NCI-H2029 (cell line): ENCODE results near the gene NRG3.

Source experiments
- DNase-seq: peaks from one replicate; lab custom pipeline; 2025; lab: John Stamatoyannopoulos, UW

The NRG3 gene

DNA sequence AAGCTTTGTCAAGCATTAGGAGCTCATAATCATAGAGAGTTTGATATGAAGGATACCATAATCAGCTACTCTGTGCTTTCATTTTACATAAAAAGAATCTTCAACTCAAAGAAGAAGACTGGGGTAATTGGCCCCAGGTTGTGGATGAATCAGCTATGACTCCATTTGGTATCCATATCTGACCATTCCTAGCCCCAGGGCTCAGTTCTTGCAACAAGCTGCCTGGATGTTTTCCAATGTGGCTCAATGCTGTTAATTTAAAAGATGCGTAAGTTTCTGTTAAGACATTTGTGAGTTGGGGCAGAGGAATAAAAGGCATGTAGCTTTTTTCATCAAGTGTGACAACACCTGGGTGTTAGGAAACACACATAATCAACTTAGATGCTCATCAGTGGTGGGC lies 951.1 kb downstream of the NRG3 start:
- DNase-seq = no peak

DNA sequence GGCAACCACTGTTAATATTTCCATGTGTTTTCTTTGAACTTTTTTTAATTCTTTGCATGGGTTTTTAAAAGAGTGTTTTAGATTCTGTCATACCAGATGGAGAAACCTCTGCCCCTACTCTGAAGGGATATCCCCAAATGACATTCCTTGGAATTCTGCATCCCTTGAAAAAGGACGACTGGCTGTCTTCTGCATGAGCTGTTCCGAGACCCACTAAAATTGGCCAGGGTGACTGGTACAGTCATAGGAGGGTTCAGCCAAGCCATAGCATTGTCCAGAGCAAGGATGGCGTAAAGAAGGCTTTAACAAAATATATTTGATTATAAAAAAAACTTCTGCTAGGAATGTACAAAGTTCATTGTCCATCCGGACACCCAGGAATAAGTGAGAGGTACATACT lies 952.9 kb downstream of the NRG3 start:
- DNase-seq = no peak

DNA sequence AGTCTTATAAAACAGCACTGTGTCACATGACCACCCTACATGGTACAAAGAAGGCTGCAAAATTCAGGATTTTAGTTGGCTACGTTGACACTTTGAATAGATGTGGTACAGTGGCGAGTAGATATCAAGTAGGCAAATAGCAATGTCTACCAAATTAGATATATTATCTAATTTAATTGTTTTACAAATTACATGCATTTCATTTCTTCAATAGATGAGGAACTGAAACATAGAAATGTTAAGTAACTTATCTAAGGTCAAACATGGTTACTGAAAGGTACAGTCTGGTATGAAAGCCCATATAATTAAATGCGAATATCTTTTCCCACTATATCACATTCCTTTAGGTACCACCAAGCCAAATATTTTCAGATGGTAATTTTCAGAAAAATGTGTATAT lies 972.2 kb downstream of the NRG3 start:
- DNase-seq = no peak

DNA sequence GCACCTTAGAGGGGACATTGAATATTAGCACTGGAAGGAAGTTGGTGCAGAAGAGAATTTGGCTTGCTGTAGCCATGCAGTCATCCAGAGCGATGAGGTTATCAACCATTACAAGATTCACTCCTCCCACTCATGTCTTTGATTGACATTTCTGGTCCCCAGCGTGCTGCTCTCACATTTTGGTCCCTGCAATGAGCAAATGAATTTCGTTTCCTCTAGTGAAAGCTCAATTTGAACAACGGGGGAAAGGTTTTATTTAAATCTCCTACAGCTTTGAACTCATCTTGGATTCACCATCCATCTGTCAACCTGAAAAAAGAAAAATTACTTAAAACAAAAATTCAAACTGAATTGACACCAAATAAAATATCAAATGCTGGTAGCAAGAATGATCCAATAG lies 975.2 kb downstream of the NRG3 start:
- no peak for DNase-seq

DNA sequence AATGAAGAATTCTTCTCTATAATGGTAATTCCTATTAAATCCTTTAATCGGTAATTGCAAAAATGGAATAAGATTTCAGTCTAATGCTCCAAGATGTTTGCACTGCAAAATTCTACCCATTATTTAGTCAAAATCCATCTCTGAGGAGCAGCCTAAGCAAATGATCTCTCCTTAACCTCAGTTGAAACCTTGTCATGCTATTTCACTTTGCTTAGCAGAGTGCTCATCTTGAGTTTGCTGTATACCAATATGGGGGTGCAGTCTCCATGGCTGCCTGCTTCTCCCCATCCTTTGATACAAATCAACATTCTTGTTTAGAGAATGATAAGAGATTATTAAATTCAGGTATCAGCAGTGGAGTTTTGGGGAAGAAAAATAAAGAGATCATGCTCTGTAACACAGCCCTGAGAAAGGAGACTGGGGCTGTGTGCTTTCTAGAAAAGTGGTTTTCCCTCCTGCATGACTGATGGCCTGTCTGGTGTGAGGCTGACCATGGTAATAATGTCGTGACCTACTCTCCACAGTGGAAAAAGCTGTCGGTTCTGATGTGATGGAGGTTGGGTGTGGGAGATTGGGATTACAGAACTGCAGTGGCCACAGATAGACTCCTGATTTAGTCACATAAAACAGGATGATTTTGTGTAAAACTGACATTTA lies 982.1 kb downstream of the NRG3 start:
- DNase-seq = no peak

DNA sequence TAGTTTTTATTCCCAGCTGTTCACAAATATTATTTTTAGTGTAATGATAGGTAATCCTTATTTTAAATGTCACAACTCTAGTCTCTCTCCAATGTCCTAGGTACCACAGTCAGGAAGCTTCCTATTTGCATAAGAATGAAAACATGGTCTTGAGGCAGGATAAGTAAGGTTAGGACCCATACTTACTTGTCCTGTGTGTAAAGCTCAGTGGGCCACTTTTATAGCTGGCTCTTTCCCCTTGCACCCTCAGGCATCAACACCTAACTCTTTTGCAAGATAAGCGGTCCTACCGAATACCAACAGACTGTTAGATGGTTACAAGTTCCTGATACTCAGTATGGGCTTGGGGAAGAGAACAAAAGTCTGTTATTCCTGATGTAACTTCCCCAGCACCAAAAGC lies 986.9 kb downstream of the NRG3 start:
- DNase-seq = no peak

DNA sequence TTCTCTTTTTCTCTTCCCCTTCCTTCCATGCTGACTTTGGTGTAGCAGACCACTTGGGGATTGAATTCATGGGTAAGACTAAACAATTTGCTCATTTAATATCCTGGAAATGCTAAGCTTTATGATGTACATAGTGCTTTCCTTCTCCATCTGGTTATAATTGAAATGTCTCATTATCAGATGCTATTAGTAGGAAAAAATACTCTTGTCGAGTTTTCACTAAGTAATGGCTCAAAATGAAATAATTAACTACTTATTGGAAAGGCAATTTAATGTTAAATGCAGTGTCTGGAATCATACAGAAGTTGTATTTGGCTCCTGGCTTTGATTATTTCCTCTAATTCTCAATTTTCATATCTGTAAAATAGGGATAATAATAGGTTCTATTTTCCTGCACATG lies 990.4 kb downstream of the NRG3 start:
- DNase-seq = no peak

DNA sequence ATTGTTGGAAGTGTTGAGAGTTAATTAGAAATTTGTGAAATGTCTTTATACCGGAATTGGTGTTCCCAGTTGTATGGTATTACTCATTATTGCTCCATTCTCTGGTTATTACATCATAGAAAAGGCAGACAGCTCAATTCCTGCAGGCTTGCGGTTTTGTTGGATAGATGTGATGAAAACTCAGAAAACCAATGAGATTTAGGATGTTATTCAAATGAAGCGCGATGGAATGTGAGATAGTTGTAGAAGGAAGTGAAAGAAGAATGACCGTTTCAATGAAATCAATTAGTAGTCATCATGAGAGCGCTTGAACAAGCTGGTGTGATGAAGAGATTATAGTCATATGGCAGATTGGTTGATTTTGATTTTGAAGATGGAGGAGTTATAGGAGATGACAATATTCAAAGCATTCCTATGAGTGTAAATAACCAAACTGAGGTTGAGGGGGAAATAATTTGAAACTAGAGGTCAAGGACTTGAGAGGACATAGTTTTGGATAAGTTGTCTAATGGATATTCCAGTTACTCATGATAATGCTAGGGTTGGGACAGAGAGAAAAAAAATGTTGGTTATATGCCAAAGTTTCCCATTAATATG lies 991.5 kb downstream of the NRG3 start:
- no peak for DNase-seq

DNA sequence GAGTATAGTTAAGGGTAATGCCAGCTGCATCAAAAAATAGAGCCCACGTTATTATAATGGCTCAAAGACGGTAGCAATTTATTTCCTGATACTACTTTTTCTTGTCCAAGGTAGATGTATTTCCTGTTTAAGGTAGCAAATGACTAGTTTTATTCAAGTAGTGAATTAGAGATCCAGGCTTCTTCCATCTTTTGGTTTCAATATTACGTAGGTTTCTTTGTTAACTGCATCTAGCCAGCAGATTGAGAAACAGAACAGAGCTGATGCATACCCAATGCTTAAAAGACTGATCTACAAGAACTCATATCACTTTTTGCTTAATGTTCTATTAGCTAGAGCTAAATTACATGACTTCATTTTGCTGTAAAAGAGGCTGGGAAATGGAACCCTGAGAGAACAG lies 992.1 kb downstream of the NRG3 start:
- DNase-seq = no peak

DNA sequence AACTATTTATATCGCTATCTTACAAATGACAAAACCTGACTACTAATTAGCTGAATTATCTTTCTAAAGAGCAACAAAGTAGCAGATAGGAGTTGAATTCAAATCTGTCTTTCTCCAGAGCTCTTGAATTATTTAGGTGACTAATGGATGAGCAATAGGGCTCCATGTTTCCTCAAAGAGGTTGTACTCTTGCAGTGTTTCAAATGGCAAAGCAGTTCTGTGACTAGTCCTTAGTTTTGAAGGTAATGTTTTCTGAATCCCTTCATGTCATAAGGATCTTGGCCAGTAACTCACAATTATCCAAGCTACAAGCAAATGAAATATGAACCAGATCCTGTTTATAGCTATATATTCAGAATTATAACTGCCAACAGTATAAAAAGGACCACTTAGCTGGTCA lies 999.7 kb downstream of the NRG3 start:
- no peak for DNase-seq

DNA sequence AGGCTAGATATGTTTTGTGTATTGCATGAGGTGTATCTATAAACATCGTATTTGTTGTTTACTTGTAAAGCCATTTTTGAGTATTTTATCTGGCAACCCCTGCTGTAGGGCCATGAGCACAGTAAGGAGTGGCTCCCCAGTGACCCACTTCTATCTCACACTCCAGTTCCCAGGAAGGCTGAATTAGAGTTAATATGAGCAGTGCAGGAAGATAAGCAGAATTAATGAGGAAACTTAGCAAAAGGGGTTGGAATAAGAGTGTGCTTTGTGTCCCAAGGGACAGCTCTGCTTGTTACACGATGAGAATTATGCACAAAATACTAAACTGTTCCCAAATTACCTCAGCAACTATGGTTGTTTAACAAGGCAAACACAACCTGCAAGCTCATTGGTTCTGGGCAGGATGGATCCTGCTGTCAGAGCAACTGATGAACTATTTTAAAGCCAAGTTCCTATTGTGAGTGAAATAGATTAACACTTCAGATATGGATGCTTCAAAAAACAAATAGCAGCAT lies 1005.8 kb downstream of the NRG3 start:
- DNase-seq = no peak

DNA sequence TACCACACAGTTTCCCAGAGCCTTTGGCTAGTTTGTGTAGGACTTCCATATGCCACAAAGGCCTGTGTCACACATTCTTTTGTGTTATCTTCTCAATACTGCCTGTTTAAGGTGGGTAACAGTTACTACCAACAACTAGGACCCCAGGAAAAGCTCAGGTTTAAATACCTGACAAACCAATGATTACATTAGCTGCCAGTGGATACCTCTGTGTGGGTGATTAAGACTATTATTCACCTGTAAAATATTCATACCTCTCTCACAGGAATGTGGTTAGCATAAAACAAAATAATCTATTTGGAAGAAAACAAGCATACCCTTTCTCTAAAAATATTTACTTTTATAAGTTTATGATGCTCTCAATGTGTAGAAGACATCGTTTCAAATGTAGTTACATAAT lies 1007.7 kb downstream of the NRG3 start:
- DNase-seq = no peak

DNA sequence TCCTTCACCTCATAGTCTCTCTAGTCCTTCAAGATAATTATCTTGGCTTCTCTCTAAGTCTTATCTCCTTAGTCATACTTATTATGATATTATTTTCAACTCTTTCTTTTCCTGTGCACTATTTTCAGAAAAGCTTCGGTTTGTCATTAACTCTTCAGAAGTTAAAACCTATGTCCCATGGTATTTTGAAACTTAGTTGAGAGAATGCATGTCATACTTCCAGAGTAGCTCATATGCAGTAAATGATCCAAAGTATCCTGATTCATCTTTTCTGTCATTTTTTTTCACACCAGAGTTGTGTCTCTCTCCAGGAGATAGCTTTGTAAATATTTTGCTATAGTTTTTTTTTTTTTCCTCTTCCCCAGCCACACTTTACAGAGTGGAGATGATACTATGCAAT lies 1008.6 kb downstream of the NRG3 start:
- DNase-seq = no peak

DNA sequence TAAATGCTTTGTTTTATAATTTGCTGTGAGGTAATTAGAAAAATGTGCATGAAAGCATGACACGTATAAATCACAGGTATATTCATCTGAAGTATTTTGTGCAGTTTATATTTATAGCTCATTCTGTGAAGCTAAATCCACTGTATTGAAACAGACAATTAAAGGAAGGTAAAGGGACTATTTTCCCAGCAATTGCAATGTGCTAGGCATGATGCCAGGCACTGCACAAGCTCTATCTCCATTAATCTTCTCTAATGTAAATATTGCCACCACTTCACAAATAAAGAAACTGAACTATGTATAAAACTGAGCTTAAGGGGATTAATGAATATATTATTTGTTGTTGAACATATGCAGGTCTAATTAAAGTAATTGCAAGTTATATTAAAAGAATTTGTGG lies 1012.5 kb downstream of the NRG3 start:
- peak; percentile 11 for DNase-seq

DNA sequence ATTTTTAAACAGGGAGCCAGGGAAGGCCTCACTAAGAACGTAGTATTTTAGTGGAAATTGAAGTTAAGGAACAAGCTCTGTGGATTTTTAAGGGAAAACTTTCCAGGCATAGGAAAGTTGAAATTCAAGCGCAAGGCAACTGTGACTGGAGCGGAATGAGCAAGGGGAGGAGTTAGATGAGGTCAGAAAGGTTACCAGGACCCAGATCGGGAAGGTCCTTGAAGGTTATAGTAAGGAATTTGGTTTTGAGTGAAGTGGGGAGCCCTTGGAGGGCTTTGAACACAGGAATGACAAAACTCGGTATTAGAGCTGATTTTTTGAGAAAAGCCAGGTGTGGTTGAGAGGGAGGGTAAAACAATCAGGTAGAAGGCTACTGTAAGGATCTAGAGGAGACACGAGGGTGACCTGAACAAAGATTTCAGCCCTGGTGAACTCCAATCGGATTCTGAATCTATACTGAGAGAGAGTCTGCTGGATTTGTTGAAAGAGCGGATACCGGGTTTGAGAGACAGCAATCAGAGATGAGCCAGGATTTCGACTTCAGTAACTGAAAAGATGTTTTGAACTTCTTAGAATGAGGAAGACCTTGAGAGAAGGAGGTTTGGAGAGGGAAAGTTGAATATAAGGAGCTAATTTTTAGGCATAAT lies 1013.9 kb downstream of the NRG3 start:
- no peak for DNase-seq

DNA sequence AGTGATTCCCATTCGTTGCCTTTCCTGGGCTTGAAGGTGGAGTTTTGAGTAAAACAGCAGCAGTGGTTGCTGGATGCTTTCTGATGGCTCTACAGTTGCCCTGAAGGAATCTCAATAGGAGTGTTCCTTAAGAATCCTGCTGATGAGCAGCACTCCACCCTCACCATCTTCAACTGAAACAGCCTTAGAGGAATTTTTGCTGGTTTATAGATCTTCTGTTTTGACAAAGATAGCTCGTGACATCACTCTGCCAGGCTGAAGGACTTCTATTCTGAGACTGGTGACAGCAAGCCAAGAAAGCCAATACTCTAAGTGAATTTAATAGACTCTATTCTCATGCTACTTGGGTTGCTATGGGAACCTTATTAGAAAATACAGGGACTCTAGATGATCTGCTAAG lies 1014.7 kb downstream of the NRG3 start:
- no peak for DNase-seq

DNA sequence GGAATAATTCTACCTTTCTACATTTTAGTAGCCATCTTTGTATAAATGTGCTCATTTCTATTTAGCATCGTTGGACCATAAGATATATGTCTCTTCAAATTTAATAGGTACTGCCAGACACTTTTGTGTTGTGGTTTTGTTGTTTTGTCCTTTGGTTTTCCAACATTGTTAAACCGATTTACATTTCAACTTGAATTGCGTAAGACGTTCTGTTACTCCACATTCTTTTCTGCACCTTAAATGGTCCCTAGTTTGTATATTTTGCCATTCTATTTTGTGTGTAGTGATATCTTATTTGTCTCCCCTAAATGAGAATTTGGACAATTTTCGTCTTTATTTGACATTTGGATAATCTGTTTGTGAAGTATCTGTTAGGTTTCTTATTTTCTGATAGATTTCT lies 1015.6 kb downstream of the NRG3 start:
- DNase-seq = no peak

DNA sequence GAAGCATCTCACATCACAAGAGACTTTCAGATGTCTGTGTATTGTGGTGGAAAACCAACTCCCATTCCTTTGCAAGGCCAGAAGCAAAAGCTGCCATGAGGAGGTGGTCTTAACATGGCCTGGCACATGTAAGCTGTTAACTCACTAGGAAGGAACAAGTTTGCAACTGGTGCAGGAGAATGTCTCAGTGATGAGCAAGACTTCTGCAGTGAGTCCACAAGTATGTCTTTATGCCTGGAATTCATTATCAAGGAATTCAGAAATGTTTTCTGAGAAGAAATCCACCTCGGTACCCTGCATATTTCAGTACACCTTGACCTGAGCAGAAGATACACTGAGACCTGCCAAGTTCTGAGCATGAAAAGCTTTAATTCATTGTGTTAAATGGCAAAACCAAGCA lies 1033.1 kb downstream of the NRG3 start:
- DNase-seq = no peak

DNA sequence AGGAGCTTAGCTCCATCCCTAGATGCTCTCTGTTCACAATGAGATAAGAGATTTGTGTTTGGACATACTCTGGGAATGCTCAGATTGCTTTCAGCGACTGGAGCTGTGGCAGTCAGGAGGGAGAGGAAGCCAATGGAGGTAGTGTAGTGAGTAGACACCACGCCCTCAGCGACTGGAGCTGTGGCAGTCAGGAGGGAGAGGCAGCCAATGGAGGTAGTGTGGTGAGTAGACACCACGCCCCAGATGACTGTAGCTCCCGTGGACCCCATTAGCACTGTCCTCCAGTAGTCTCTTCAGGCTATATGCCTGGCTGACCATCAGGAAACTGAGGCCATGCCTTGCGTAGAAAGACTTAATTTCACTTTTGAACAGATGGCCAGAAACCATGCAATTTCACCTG lies 1033.8 kb downstream of the NRG3 start:
- no peak for DNase-seq

DNA sequence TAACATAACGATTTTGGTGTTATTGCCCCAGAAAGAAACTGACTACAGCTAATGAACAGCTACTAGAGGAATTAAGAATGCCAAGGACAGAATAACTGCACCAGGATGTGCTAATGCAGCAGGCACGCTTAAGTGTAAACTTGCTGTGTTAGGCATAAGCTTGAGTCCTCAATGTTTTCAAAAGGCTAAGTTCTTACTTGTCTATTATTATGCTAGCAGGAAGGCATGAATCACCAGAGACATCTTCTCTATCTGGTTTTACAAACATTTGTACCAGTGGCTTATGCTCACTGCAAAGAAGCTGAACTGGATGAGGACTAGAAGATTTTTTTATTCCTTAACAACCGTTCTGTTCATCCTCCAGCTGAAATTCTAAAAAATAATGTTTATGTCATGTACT lies 1035.3 kb downstream of the NRG3 start:
- DNase-seq = no peak

DNA sequence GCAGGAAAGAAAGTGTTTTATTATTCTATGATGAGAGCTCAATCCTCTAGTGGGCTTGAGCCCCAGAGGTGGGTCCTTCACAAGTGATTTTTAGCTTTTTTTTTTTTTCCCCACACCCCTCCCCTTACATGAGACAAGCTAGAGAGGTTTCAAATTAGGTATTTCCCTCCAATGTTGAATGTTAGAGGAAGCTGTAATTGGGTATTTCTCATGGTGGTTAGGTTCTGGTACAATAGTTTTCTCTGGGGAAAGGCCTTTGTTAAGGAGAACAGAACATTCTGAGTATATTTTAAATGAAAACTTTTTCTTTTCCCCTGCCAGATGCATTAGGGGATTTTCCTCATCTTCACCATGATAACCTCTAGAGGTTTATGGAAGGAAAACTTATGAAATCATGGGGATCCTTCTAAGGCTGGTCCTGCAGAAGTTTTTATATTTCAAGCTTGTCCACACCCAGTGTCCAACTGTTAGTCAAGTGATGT lies 1039.7 kb downstream of the NRG3 start:
- no peak for DNase-seq

DNA sequence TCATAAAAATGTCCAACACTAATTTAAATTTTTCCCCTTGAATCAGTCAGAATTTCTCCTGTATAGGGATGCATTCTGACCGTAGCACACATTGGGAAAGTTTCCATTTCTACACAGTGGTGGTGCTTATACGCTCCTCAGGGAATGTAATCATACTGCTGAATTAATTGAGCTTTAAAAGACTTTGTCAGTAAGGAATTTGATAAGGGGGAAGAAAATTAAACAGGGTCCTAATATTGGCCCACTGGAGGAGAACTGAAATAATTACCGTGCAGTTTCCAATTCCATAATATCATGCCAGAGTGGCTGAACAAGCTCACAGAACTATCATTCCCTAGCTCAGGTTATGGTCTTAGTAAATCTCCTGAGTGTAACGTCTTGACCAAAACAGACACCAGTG lies 1041.9 kb downstream of the NRG3 start:
- DNase-seq = no peak

DNA sequence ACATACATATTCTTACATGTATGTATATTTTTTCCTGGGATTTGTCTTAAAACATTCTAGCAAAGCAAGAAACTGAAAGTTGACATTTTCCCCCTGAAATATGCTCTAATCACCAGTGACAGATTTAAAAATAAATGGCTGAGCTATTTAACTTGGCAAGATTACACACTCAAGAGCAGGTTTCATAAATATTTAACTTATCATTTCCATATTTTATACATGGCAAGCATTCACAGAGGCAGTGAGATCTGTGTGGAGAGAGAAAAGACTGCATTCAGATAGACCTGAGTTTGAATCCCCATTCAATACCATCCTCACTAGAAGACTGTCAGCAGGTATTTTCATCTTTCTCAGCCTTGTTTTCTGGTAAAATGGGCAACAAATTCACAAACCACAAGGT lies 1043.0 kb downstream of the NRG3 start:
- no peak for DNase-seq

DNA sequence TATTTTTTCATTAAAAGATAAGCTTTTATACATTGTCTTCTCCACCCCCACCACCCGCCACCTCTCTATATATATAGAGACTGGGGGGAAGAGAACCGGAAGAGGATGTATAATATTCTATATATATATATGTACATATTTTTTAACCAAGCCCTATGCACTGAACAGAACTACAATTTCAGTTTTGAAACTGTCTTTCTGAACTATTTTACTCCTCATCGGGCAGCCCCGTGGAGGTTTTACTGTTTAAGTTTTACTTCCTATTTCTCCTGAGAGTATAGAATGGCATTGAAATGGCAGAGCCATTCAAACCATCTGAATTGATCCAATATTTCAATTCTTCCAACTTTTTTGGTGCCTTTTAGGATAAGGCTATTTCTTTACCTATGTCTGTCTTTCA lies 1047.1 kb downstream of the NRG3 start:
- DNase-seq = no peak
